Measurements from ENCODE around the gene IKZF4.
A peak's percentile ranks its signal among the peaks of the same experiment; 100 is the strongest.
"Not testable (repeated sequence)": the region's sequence is repeated elsewhere in the genome, so short reads cannot be mapped to it uniquely, and the experiment has no call there.

IKZF4 gene

GRCh38 chr12:56046027-56046780, 25.4 kb downstream of the IKZF4 start:
- TF ChIP-seq POLR2A (IDR thresholded peaks at IDR 0.05; ENCODE audit: low read depth, low read length): no peak; the same call in 1 of the 2 replicates
- TF ChIP-seq POLR2AphosphoS5 (IDR thresholded peaks at IDR 0.05; ENCODE audit: low read depth, low read length): peak; percentile 15; the same call in 1 of the 2 replicates
- no peak for TF ChIP-seq TAF1 (IDR thresholded peaks at IDR 0.05; ENCODE audit: borderline replicate concordance, low read depth, low read length)
- no peak for DNase-seq (ENCODE audit: insufficient read length)
- FAIRE-seq: no peak

GRCh38 chr12:56053407-56053893, 32.6 kb downstream of the IKZF4 start:
- DNase-seq (ENCODE audit: insufficient read length) (no peak), FAIRE-seq (no peak)
- TF ChIP-seq POLR2AphosphoS5 (IDR thresholded peaks at IDR 0.05; ENCODE audit: low read depth, low read length) (no peak), POLR2A (IDR thresholded peaks at IDR 0.05; ENCODE audit: low read depth, low read length) (no peak), TAF1 (IDR thresholded peaks at IDR 0.05; ENCODE audit: borderline replicate concordance, low read depth, low read length) (no peak)

- FAIRE-seq; DNase-seq (ENCODE audit: insufficient read length): not testable (repeated sequence)
Measured at GRCh38 chr12:56059964-56060363, 39.1 kb downstream of the IKZF4 start.

- FAIRE-seq (no peak), DNase-seq (ENCODE audit: insufficient read length) (no peak)
Measured at GRCh38 chr12:56061982-56062381, 41.1 kb downstream of the IKZF4 start.

GRCh38 chr12:56062996-56063395, 42.2 kb downstream of the IKZF4 start:
- DNase-seq (ENCODE audit: insufficient read length): no peak
- no peak for FAIRE-seq

More at GRCh38 chr12:56061982-56062381, 41.1 kb downstream of the IKZF4 start:
- TF ChIP-seq POLR2AphosphoS5 (IDR thresholded peaks at IDR 0.05; ENCODE audit: low read depth, low read length) (no peak), TAF1 (IDR thresholded peaks at IDR 0.05; ENCODE audit: borderline replicate concordance, low read depth, low read length) (no peak), POLR2A (IDR thresholded peaks at IDR 0.05; ENCODE audit: low read depth, low read length) (no peak)

GRCh38 chr12:56071648-56072047, 50.8 kb downstream of the IKZF4 start:
- no peak for FAIRE-seq
- DNase-seq (ENCODE audit: insufficient read length): no peak
- no peak for TF ChIP-seq POLR2AphosphoS5 (IDR thresholded peaks at IDR 0.05; ENCODE audit: low read depth, low read length)
- TF ChIP-seq POLR2A (IDR thresholded peaks at IDR 0.05; ENCODE audit: low read depth, low read length): no peak
- no peak for TF ChIP-seq TAF1 (IDR thresholded peaks at IDR 0.05; ENCODE audit: borderline replicate concordance, low read depth, low read length)

More at GRCh38 chr12:56062996-56063395, 42.2 kb downstream of the IKZF4 start:
- TF ChIP-seq TAF1 (IDR thresholded peaks at IDR 0.05; ENCODE audit: borderline replicate concordance, low read depth, low read length) (no peak), POLR2A (IDR thresholded peaks at IDR 0.05; ENCODE audit: low read depth, low read length) (no peak), POLR2AphosphoS5 (IDR thresholded peaks at IDR 0.05; ENCODE audit: low read depth, low read length) (no peak)

- TF ChIP-seq POLR2A (IDR thresholded peaks at IDR 0.05; ENCODE audit: low read depth, low read length): no peak
- TF ChIP-seq POLR2AphosphoS5 (IDR thresholded peaks at IDR 0.05; ENCODE audit: low read depth, low read length): no peak
- no peak for FAIRE-seq
- no peak for DNase-seq (ENCODE audit: insufficient read length)
Measured at GRCh38 chr12:56074396-56074795, 53.6 kb downstream of the IKZF4 start.

GRCh38 chr12:56077966-56078365, 57.1 kb downstream of the IKZF4 start:
- not testable (repeated sequence) for FAIRE-seq; DNase-seq (ENCODE audit: insufficient read length)

- DNase-seq (ENCODE audit: insufficient read length) (no peak), FAIRE-seq (no peak)
- TF ChIP-seq POLR2A (IDR thresholded peaks at IDR 0.05; ENCODE audit: low read depth, low read length) (no peak), POLR2AphosphoS5 (IDR thresholded peaks at IDR 0.05; ENCODE audit: low read depth, low read length) (no peak), TAF1 (IDR thresholded peaks at IDR 0.05; ENCODE audit: borderline replicate concordance, low read depth, low read length) (no peak)
Measured at GRCh38 chr12:56078427-56078826, 57.6 kb downstream of the IKZF4 start.

- TF ChIP-seq TAF1 (IDR thresholded peaks at IDR 0.05; ENCODE audit: borderline replicate concordance, low read depth, low read length) (no peak), POLR2AphosphoS5 (IDR thresholded peaks at IDR 0.05; ENCODE audit: low read depth, low read length) (no peak), POLR2A (IDR thresholded peaks at IDR 0.05; ENCODE audit: low read depth, low read length) (no peak)
- FAIRE-seq (peak; percentile 14), DNase-seq (ENCODE audit: insufficient read length) (peak; percentile 81)
Measured at GRCh38 chr12:56078931-56079722, 58.3 kb downstream of the IKZF4 start.

GRCh38 chr12:56079723-56080555, 59.1 kb downstream of the IKZF4 start, which contains the start of gene ERBB3:
Gene ERBB3, plus strand, starts transcription at chr12:56080165. Its CDS starts 136 bp downstream, at chr12:56080301.
- no peak for TF ChIP-seq POLR2AphosphoS5 (IDR thresholded peaks at IDR 0.05; ENCODE audit: low read depth, low read length)
- TF ChIP-seq POLR2A (IDR thresholded peaks at IDR 0.05; ENCODE audit: low read depth, low read length): no peak
- no peak for TF ChIP-seq TAF1 (IDR thresholded peaks at IDR 0.05; ENCODE audit: borderline replicate concordance, low read depth, low read length)
- DNase-seq (ENCODE audit: insufficient read length): peak; percentile 58
- no peak for FAIRE-seq
